VCaP (cell line): Measurements from ENCODE around the gene RNF114.

Experiments
- H3K27ac ChIP-seq: fragments of 450-650 bp; 2 replicates; pipeline ENCODE4 v1.5.1; 2017
- TF ChIP-seq, protein P1 (sequence below): fragments of 450-650 bp; conservative IDR thresholded peaks from 2 replicates; pipeline ENCODE4 v1.5.1; 2017; ENCODE audit warnings: mild to moderate bottlenecking, moderate library complexity

The RNF114 gene

DNA sequence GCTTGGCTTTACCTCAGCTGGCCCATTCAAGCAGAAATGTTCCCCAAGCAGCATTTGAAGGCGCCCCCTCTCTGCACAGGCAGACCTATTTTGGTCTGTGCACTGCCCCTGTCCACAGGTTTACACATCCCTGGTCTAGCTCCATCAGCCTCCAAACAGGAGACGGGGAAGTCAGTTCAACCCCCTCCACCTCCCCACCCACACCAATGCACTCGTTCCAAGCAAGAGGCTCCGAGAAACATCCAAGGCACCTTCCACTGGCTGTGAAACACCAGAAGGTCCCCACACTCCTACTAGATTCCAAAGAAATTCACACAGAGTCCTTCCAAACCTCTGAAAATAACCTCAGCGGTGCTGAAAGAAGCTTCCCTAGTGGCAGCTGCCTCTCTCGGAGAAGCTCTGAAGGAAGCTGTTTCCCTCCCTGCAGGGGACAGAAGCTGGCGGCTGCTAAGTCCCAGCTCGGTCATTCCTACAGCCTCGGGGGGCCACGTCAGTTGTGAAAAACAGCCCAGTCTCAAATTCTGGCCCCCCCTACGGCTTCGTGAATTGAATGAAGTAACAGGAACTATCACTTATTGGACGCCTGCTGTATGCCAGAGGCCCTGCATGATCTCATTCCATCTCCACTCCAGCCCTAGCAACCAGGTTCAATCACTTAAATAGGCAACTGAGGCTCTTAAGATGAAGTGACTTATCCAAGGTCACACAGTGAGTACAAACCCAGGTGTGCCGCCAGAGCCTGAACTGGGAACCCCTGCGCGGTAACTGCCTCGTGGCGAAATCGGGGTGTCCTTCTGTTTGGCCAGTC, 21.7 kb upstream of the RNF114 start:
- TF ChIP-seq, protein P1, sequence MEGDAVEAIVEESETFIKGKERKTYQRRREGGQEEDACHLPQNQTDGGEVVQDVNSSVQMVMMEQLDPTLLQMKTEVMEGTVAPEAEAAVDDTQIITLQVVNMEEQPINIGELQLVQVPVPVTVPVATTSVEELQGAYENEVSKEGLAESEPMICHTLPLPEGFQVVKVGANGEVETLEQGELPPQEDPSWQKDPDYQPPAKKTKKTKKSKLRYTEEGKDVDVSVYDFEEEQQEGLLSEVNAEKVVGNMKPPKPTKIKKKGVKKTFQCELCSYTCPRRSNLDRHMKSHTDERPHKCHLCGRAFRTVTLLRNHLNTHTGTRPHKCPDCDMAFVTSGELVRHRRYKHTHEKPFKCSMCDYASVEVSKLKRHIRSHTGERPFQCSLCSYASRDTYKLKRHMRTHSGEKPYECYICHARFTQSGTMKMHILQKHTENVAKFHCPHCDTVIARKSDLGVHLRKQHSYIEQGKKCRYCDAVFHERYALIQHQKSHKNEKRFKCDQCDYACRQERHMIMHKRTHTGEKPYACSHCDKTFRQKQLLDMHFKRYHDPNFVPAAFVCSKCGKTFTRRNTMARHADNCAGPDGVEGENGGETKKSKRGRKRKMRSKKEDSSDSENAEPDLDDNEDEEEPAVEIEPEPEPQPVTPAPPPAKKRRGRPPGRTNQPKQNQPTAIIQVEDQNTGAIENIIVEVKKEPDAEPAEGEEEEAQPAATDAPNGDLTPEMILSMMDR = no peak
- peak overlapping the region; percentile 100 for H3K27ac ChIP-seq

DNA sequence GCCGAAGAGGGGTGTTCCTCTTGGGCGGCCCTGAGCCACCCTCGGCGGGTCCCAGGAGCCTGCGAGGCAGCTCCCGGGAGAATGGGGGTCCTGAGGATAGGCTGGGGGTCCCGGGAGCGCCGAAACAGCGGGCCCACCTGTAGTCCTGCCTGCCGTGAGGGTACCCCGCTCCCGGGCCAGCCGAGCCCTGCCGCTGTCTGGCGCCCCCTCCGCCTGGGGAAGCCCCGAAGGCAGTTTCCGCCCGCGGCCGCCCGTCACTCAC, 21.1 kb upstream of the RNF114 start:
- TF ChIP-seq, protein P1 = no peak; the same call in 1 of the 2 replicates
- H3K27ac ChIP-seq = peak overlapping the region; percentile 100

DNA sequence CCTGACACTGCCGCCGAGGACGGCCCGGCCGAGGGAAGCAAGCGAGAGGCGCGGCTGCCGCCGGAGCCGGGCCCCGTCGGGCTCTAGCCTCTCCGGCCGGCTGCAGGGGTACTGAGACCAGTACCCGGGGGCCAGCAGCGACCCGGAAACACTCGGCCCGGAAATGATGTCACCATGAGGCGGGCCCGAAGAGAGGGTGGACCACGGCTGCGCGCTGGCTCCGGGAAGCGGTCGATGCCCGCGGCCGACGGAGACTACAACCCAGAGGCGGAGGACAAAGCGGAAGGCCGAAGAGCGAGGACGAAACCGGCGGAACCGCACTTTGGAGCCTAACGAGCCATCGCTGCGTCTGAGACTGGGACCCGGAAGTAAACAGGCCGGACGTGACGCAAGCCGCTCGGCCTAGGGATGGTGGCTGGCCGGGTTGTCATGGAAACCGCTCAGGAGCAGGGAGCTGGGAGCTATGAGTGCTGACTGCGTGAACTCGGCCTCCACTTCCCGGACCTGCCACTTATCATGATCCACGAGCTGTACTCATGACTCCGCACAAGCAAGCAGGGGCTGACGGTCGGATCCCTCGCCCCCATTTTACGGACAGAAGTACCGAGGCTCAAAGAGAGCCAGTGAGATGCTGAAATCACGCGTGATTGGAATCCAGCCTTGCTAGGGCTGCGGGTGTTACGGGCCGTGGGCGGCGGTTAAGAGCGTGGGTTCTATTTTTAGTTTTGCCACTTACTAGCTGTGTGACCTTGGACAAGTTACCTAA, 20.6 kb upstream of the RNF114 start, which contains the start of gene SPATA2:
Gene SPATA2 (minus strand): TSS at position 150 of the 766 bp plus-strand sequence. CDS start 7,039 bp downstream, outside the sequence.
- H3K27ac ChIP-seq = peak within 1 kb of the TSS; percentile 100
- TF ChIP-seq, protein P1 = no peak

GRCh38 chr20:49916146-49917002, 19.8 kb upstream of the RNF114 start:
- TF ChIP-seq, protein P1 = no peak
- peak overlapping the region; percentile 100 for H3K27ac ChIP-seq

DNA sequence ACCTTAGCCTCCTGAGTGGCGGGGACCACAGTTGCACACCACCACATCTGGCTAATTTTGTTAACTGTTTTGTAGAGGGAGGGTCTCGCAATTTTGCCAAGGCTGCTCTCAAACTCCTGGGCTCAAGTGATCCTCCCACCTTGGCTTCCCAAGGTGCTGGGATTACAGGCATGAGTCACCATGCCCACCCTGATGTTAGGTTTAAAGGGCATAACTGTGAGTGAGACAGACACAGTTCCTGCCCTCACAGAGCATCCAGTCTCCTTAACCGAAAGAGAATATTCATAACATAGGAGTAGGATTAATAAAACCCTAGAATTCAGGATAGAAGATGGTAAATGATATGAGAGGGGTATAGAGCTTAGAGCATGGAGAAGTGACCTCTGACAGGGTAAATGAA, 17.8 kb upstream of the RNF114 start:
- H3K27ac ChIP-seq = peak overlapping the region; percentile 100; the same call in 1 of the 2 replicates
- TF ChIP-seq, protein P1 = no peak

- TF ChIP-seq, protein P1 = no peak
- H3K27ac ChIP-seq = no peak overlapping the region
These were observed 17.2 kb upstream of the RNF114 start for GRCh38 chr20:49919009-49919408.

GRCh38 chr20:49919461-49919860, 16.7 kb upstream of the RNF114 start:
- TF ChIP-seq, protein P1 = no peak
- H3K27ac ChIP-seq = no peak overlapping the region
